GM23248 (cell line): Measurements from ENCODE around the gene ACOT7. TPM values are rescaled to one million over a fixed set of nuclear protein-coding genes. Genes with fewer than 3 reads are reported as not detected.

ENCODE experiments used
- DNase-seq: peaks from one replicate; pipeline ENCODE4 v3.0.0-alpha.2; 2015
- H2AFZ ChIP-seq: fragments of 200-600 bp; sonication (generic); 2 replicates; pipeline ENCODE4 v1.6.1; 2016; ENCODE audit warnings: antibody characterized with exemption
- H3F3A ChIP-seq: fragments of 200-600 bp; sonication (generic); 2 replicates; pipeline ENCODE4 v1.6.1; 2016; ENCODE audit warnings: mild to moderate bottlenecking, antibody characterized with exemption, mixed run types; ENCODE audit not compliant: insufficient read depth
- H3K27ac ChIP-seq: fragments of 200-600 bp; sonication (generic); 2 replicates; pipeline ENCODE4 v1.5.1; 2016; ENCODE audit warnings: mild to moderate bottlenecking
- H3K27me3 ChIP-seq: fragments of 200-600 bp; sonication (generic); replicated peaks from 2 replicates; pipeline ENCODE4 v1.6.1; 2016; ENCODE audit warnings: mild to moderate bottlenecking; ENCODE audit not compliant: insufficient read depth
- H3K36me3 ChIP-seq: fragments of 200-600 bp; sonication (generic); 2 replicates; pipeline ENCODE4 v1.6.1; 2016; ENCODE audit warnings: low read depth, mild to moderate bottlenecking
- H3K4me1 ChIP-seq: fragments of 200-600 bp; sonication (generic); 2 replicates; pipeline ENCODE4 v1.6.1; 2016; ENCODE audit warnings: mild to moderate bottlenecking; ENCODE audit not compliant: insufficient read depth
- H3K4me2 ChIP-seq: fragments of 200-600 bp; sonication (generic); one replicate; pipeline ENCODE4 v1.6.1; 2016; ENCODE audit warnings: mild to moderate bottlenecking; ENCODE audit not compliant: unreplicated experiment
- H3K4me3 ChIP-seq: fragments of 200-600 bp; sonication (generic); 2 replicates; pipeline ENCODE4 v1.5.1; 2016; ENCODE audit warnings: mild to moderate bottlenecking
- H3K79me2 ChIP-seq: fragments of 200-600 bp; sonication (generic); 2 replicates; pipeline ENCODE4 v1.6.1; 2016; ENCODE audit warnings: mild to moderate bottlenecking; ENCODE audit not compliant: insufficient read depth
- H3K9ac ChIP-seq: fragments of 200-600 bp; sonication (generic); 2 replicates; pipeline ENCODE4 v1.6.1; 2016; ENCODE audit warnings: mild to moderate bottlenecking
- H3K9me2 ChIP-seq: fragments of 200-600 bp; sonication (generic); 2 replicates; pipeline ENCODE4 v1.6.1; 2016; ENCODE audit warnings: mixed run types, mild to moderate bottlenecking, moderate library complexity; ENCODE audit not compliant: insufficient read depth
- H3K9me3 ChIP-seq: fragments of 200-600 bp; sonication (generic); one replicate; pipeline ENCODE4 v1.6.1; 2017; ENCODE audit warnings: low read depth
- H4K20me1 ChIP-seq: fragments of 200-600 bp; sonication (generic); 2 replicates; pipeline ENCODE4 v1.6.0; 2016; ENCODE audit not compliant: insufficient read depth
- EZH2 ChIP-seq: fragments of 200-600 bp; sonication (generic); IDR thresholded peaks from 2 replicates; pipeline ENCODE4 v1.6.1; 2018; ENCODE audit warnings: antibody characterized with exemption, mild to moderate bottlenecking; ENCODE audit not compliant: insufficient read depth, poor library complexity, severe bottlenecking
- EZH2phosphoT487 ChIP-seq: fragments of 200-600 bp; sonication (generic); IDR thresholded peaks from 2 replicates; pipeline ENCODE4 v1.6.1; 2018; ENCODE audit warnings: antibody characterized with exemption, moderate library complexity, mild to moderate bottlenecking, low read depth; ENCODE audit not compliant: insufficient read depth
- WGBS, 2 experiments: methylation state at CpG; one replicate each; pipeline ENCODE4 v1.1.6; 2015 to 2017; ENCODE audit warnings: low lambda C conversion rate in 2 of 2, low coverage in 1 of 2; ENCODE audit errors: missing lambda C conversion rate in 2 of 2; 5-methylcytosine and 5-hydroxymethylcytosine counted together
- in situ Hi-C: fragments of 300-500 bp; cut with MboI; formaldehyde crosslinking; loops from 2 replicates; pipeline ENCODE4 v1.15.0; 2020
- polyA plus RNA-seq: library from polyadenylated mRNA; unstranded; fragments of >200 nt; fragmentation: Nextera tagmentation; extraction: Ambion mirVana; gene quantifications from 2 replicates; pipeline ENCODE4 v1.2.1, GENCODE V29; 2016
- total RNA-seq: library from RNA; depleted of rRNA; stranded (reverse); fragments of >200 nt; shearing (Covaris generic); gene quantifications from 2 replicates; pipeline ENCODE4 v1.2.3, GENCODE V29; 2014

ACOT7 gene
- total and polyA plus RNA-seq, 2 experiments from 2014 or later, result 25.7 to 74.7 TPM

DNA sequence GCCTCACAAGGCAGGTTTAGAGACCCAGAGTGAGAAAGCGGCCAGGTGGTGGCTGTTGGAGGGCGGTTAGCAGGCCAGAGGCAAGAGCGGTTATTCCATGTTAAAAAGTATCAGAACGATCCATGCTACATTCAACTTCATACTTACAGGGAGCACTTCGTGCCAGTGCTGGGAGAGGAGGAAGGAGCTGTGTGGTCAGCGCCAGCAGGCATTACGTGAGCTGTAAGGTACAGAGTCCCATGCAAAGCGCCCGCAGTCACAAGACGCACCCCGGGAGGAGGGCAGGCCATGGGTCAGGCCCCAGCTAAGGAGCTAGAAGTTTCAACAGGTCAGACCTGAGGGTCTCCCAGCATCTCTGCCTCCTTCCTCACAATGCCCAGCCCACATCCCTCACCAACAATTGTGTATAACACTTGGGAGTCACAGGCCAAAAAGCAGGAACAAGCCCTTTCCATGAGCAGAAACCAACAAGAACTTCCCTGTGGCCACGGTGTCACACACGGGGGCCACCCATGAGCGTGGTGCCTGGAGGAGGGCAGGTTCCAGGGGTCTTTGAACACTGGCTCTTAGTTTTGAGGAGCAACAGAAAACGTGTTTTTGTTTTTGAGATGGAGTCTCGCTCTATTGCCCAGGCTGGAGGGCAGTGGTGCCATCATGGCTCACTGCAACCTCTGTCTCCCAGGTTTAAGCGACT, 110.8 kb downstream of the ACOT7 start:
- no peaks in the 10 kb centered on the region for H3K9me2 ChIP-seq
- no peaks in the 10 kb centered on the region for H3K27me3 ChIP-seq
- no peak for DNase-seq
- no peaks in the 10 kb centered on the region for H4K20me1 ChIP-seq
- WGBS, 2 experiments, result 92 to 93% methylated on average over 17 of the region's 17 CpGs
- in situ Hi-C loops, result no loop called here
- no peak for TF ChIP-seq EZH2phosphoT487
- no peak for TF ChIP-seq EZH2
- H3F3A ChIP-seq, result no peaks in the 10 kb centered on the region
- no peak overlapping the region for H3K4me2 ChIP-seq
- no peak overlapping the region for H3K27ac ChIP-seq
- H3K4me1 ChIP-seq, result no peaks in the 10 kb centered on the region
- no peak overlapping the region for H3K9ac ChIP-seq
- H2AFZ ChIP-seq, result no peak overlapping the region
- H3K9me3 ChIP-seq, result no peaks in the 10 kb centered on the region
- no peak overlapping the region for H3K4me3 ChIP-seq
- no peaks in the 10 kb centered on the region for H3K36me3 ChIP-seq
- H3K79me2 ChIP-seq, result no peaks in the 10 kb centered on the region

DNA sequence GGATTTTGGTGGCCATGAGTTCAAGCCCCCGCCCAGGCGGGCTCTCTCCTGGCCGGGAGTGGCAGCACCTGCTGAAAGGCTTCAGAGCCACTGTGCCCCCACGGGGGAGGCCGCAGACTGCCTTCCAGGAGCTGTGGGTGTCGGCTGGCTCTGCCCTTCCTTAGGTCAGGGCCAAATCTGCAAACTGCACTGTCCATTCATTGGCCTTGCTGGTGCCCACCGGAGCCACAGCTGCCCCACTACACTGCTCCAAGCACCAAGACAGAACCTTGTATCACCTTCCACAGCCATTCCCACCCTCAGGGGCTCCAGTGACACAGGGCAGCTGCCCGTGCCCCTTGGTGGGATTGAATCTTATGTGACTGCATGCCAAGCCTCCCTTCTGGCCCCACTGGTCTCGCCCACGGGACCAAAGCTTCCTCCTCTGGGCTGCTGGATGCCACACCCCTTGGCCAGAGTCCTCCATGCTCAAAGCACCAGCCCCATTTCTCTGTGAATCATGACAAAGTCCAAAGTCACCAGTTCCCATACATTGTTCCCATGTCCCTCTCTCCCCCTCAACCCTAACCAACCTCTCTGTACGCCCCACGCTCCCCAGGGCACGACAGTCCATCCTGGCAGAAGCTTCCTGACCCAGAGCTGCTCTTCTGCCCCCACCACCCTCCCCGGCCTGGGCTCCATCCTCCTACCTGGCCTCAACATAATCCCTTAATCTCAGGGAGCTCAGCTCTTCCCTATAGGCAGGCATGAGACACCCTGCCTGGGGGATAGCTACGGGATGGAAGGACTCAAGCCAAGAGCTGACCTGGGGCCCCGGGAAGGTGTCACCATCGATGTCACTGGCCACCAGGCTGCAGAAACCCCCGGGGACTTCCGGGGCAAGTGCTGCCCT, 111.8 kb downstream of the ACOT7 start:
- H3K4me1 ChIP-seq, result 0 out of 2 replicates have a peak, but pooled peaks cover under 1% of the 10 kb centered on the region
- no peak overlapping the region for H3K9ac ChIP-seq
- H3K9me3 ChIP-seq, result no peaks in the 10 kb centered on the region
- in situ Hi-C loops, result no loop called here
- no peaks in the 10 kb centered on the region for H3K27me3 ChIP-seq
- DNase-seq, result peak; percentile 39
- no peak overlapping the region for H3K4me3 ChIP-seq
- WGBS, 2 experiments, result 81% methylated on average over 19 of the region's 19 CpGs
- H3K79me2 ChIP-seq, result no peaks in the 10 kb centered on the region
- TF ChIP-seq EZH2 (no peak), EZH2phosphoT487 (no peak)
- H4K20me1 ChIP-seq, result no peaks in the 10 kb centered on the region
- H3K4me2 ChIP-seq, result no peak overlapping the region
- no peaks in the 10 kb centered on the region for H3K9me2 ChIP-seq
- no peaks in the 10 kb centered on the region for H3K36me3 ChIP-seq
- H3K27ac ChIP-seq, result no peak overlapping the region
- no peaks in the 10 kb centered on the region for H3F3A ChIP-seq
- H2AFZ ChIP-seq, result no peak overlapping the region

DNA sequence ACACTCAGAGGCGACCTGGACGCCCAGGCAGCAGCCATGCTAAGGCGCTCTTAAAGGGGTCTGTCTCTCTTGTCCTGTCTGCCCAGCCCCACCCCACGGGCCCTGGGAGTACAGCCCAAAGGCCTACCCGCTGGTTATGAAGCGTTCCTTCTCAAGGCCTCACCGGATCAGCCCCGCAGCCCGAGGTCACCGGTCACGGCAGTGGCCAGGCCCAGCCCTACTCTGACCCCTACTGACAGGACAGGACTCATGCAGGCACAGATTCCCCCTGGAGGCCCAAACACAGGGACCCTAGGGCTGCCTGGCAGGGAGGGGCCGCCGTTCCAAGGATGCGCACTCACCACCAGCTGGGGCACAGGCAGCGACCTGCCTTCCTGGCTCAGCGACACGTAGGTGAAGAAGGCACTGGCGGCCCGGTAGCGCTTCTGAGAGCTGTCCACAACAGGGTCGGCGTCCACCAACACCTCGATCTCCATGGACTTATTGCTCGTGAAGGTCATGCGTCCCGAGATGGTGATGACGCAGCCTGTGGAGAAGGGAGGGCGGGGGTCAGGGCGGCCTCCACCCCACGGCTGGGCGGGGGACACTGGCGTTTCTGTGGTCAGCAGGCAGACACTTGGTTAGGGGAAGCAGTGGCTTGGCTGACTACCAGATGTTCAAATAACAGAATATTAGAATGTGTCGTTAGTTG, 112.7 kb downstream of the ACOT7 start:
- no peaks in the 10 kb centered on the region for H3K9me3 ChIP-seq
- H3K27ac ChIP-seq, result no peak overlapping the region
- H3K4me3 ChIP-seq, result no peak overlapping the region
- no peaks in the 10 kb centered on the region for H4K20me1 ChIP-seq
- H3K4me1 ChIP-seq, result peaks cover 7% of the 10 kb centered on the region; the same call in 1 of the 2 replicates
- no peaks in the 10 kb centered on the region for H3K36me3 ChIP-seq
- no peaks in the 10 kb centered on the region for H3K9me2 ChIP-seq
- TF ChIP-seq EZH2phosphoT487 (no peak), EZH2 (no peak)
- WGBS, 2 experiments, result 83 to 85% methylated on average over 33 of the region's 33 CpGs
- no peaks in the 10 kb centered on the region for H3F3A ChIP-seq
- no peak overlapping the region for H3K4me2 ChIP-seq
- no peak overlapping the region for H3K9ac ChIP-seq
- no peaks in the 10 kb centered on the region for H3K79me2 ChIP-seq
- in situ Hi-C loops, result no loop called here
- H2AFZ ChIP-seq, result no peak overlapping the region
- H3K27me3 ChIP-seq, result no peaks in the 10 kb centered on the region
- no peak for DNase-seq

DNA sequence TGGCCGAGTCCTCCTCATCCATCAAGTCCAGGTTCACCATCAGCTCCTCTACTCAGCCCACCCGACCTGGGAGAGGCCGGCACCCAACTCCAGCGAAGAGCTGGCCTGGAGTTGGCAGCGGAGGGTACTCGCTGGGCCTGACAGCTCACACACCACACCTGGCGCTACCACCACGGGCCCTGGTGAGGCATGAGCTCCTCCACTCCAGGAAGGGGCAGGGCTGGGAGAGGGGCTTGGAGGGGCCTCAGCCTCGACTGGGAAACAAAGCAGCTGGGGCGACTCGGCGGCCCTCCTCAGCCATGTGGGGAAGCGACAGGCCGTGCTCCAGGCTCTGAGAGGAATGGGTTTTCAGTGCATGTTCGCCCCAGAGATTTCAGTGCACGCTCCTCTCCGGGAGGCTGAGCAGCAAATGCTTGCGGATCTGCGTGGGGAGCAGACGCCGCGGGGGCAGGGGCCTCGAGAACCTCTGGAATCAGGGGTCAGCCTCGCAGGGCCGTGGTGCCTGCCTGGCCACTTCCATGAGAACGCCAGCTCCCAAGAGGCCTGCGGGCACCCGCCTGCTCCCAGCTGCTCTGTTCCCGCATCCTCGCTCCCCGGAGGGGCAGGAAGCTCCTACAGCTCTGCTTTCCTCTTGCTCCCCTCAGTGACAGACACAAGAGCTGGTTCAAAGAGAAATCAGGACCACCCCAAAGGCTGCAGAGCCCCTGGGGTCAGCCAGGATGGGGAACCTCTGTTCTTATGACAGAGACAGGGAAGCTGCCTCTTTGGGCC, 113.8 kb downstream of the ACOT7 start:
- no peaks in the 10 kb centered on the region for H3K79me2 ChIP-seq
- H3K4me1 ChIP-seq, result peaks cover 9% of the 10 kb centered on the region; the same call in 1 of the 2 replicates
- no peak overlapping the region for H3K9ac ChIP-seq
- no peak for DNase-seq
- H3K9me2 ChIP-seq, result no peaks in the 10 kb centered on the region
- no peaks in the 10 kb centered on the region for H4K20me1 ChIP-seq
- no peak for TF ChIP-seq EZH2phosphoT487
- TF ChIP-seq EZH2, result no peak
- in situ Hi-C loops, result no loop called here
- H2AFZ ChIP-seq, result no peak overlapping the region
- no peak overlapping the region for H3K27ac ChIP-seq
- H3K36me3 ChIP-seq, result no peaks in the 10 kb centered on the region
- 95 to 96% methylated on average over 27 to 31 of the region's 31 CpGs for WGBS, 2 experiments
- no peak overlapping the region for H3K4me3 ChIP-seq
- H3F3A ChIP-seq, result no peaks in the 10 kb centered on the region
- H3K27me3 ChIP-seq, result no peaks in the 10 kb centered on the region
- no peak overlapping the region for H3K4me2 ChIP-seq
- H3K9me3 ChIP-seq, result no peaks in the 10 kb centered on the region
